Middle frontal gyrus (tissue), 1 donor: ENCODE measurements around the gene NXPH4.

Experiments
- DNase-seq: peaks from one replicate; pipeline ENCODE4 v3.0.0-alpha.2; 2015; ENCODE audit warnings: low spot score; ENCODE audit errors: extremely low spot score

The NXPH4 gene

DNA sequence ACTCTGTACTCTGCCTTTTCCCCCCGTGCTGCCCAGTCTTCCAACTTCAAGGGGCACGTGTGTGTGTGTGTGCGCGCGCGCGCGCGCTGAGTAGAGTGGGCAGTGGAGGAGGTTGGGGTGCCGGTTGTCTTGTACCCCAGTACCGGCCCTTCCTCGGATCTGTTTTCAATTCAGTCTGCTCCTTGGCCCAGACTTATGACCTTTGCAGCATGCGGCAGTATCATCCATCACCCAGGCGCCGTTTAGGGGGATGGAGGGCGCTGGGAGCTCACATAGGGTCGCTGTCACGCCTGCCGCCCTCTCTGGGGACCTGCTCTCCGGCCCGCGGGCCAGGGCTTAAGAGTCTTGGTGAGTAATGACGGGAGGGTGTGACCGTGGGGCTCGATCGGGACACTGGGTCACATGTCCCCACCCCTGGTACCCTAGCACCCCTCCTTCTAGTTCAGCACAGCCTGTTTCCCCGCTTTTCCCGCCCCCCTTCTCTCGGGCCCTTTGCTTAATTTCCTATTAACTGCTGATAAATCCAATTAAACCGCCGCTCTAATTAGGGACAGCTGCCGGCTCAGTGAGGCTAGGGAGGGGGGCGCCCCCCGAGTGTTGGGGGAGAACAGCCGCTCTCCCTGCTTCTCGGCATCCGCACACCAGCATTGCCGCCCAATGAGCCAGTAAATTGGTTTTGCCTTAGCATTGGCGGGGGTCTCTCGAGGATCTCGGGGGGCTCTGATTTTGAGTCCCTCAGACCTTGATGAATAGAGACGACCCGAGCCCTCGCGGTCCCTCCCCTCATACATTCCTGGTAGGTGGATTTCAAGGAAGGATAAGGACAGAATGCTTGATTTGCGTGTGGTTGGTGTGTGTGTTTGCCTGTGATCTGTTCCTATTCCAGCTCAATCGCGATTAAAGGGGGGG is 25.1 kb downstream of the NXPH4 start:
- no peak for DNase-seq

DNA sequence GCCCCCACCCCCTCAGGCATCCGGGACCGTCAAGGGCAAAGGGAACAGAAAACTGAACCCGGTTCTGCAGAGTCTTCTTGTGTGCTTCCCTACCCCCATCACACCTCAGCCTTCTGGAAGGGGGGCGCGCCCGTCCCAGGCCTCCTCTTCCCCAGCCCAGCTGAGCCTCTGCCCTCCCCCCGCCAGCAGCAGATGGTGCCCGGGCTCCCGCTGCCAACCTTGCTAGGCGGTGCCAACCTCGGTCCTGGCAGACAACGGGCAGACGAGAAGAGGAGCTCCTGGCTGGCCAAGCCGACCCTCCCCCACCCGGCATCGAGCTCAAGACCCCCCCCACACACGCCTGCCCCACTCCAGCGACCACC is 25.7 kb downstream of the NXPH4 start:
- DNase-seq: no peak

DNA sequence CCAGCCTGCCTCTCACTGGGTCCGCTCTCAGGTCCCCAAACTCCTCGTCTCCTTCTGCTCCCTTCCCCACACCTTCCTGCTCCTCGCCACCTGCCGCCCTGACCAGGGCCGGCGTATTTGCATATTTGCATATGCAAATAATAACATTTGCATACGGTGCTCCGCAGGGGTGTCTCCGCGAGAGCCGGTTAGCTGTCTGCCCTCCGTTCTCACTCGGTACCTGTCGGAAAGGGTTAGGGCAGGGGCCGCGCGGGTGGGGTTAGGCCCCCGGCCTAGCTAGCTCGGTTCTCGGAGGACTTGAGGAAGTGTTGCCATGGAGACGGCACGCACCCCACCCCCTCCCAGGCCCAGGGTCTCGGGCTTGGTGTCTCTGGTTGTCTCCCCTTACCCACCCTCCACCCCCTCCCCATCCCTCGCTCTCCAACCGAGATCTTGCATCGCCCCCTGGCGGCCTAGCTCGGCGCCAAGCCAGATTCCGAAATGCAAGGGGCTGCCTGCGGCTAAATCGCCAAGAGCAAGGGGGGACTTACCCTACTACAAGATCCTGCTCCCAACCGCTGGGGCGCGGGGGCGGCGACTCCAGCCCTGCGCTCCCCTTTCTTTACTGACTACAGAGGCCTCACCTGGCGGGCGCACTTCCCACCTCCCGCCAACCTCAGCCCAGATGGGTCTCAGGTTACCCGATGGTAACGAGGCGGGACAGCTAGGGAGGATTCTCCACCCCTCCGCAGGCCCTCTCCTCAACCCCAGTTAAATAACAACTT is 26.3 kb downstream of the NXPH4 start:
- no peak for DNase-seq

DNA sequence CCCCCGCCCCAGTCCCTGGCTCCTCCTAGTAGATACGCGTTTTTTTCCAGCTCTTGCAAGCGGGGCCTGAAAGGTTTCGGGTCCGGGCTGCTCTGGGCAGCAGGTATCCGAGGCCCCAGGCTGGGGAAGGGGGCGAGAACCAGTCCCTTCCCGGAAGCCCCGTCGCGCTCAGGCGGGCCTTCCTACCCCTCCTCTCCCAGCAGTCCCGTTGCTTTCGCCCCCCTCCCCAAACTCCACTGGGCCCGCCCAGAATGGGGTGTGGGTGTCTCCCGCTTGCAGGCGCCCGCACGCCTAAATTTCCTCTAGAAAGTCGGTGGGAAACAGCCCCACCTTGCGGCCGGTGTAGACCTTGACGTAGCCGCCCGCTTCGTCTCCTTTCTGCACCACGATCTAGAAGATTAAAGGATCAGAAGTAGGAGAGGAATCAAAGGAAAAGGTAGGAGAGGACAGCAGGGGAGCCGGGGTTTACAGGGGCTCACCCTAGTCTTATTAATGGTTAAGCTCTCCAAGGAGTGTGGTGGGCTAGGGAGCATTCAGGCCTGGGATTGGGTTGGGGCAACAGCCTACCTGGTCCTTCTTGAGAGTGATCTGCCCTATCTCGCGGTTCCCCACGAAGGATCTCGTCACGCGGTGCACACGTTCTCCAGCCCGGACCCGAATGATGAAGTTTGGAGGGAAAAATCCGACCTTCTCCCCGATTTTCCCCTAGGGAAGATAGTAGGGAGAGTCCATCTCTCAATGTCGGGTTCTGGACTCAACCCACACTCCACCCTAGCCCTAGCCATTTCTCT is 27.1 kb downstream of the NXPH4 start:
- no peak for DNase-seq

DNA sequence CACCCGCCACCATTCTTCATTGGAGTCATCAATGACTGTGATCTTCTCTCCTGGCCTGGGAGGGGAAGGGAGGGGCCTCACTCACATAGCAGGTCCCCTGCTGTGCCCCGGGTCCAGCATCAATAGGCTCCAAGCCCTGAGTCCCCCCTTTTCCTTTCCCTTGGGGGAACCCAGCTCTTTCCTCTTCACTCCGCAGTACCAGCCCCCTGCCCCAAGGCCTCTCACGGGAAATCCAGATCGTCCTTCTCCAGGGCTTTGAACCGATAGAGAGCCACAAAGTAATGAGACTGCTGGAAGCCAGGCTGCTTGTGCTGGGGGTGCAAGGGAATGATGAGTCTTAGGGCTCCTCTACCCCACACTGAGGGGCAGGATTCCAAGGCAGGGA is 27.7 kb downstream of the NXPH4 start:
- no peak for DNase-seq

DNA sequence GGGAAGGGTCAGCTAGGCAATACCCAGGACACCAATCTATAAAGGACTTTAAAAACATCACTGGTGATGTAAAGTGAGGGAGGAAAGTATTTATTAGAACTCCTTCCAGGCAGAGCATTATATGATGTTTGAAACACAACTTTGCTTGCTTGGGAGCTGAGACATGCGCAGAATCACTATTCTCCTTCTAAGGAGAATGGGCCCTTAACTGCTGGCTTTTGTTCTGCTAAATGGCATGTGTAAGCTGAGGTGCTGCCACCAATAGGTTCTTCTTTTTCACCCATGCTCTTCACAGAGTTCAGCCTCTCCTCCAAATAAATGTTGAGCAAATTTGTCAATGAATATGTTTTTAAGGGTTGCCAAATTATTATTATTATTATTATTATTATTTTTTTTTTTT is 30.4 kb downstream of the NXPH4 start:
- DNase-seq: no peak

DNA sequence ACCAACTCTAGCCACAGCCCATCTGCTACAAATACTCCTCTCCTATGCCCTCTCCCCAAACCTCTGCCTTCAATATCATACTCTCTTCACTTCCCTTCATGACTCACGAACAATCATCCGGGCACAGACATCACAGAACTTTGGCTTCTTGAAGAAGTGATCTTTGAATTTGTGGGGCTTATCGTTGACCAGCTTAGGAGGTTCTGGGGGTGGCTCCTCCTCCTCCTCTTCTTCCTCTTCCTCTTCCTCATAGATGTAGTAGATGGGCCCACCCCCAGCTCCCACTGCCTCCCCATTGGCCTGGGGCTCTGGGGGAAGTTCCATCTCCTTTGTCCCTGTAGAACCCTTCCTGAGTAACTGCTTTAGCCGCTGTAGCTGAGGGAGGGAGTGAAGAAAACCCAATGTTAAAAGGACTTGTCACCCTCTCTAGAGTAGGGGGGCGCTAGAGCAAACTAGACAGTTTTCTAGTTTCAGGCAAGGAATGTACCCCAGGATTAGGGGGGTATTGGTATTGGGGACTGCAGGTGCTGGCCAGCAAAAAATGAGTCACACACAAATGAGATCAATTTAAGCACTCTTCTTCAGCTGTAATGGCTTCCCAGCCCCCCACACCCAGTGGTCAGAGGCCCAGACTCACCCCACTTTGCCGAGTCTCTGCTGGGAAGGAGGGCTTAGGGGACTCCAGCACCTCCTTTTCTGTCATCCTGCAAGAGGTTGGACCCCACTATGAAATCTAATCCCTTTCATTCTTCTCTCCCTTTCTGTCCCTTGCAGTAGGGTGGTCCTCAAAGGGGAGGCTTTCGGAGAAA is 32.5 kb downstream of the NXPH4 start:
- DNase-seq: no peak

DNA sequence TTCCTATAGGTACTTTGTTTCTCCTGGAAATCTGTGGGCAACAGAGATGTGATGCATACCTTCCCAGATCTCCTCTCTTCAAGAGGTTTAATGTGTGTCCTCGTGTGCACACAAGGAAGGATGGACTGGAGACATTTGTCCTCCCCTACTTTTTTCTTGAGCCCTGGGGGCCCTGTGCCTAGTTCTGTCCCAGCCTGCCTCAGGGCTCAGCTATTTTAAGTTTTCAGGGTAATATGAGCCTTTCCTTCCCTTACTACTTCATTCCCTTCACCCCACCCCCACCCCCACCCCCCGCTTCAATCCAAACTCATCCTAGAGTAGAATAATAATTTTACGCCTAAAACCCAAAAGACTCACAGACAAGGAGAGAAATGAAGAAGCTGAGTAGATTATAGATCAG is 33.9 kb downstream of the NXPH4 start:
- DNase-seq: no peak

DNA sequence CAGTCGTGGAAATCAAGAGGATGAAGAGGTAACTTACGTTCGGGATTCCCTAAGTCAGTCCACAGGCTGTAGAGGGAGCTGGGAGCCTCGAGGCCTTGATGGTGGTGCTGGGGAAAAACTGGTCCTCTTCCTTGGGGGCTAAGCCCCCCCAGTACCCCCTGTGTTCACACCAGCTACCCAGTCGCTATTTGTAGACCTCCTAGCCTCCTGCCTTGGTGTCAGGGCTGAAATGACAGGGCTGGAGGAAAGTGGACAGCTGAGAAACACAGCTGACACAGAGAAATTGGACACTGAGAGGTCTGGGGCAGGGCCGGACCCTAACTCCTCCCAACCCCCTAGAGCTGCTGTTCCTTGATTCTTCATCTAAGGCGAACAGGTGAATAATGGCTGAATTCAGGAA is 34.4 kb downstream of the NXPH4 start, which contains the start of gene STAC3:
STAC3 (minus strand) TSS at position 232 of the 400 bp plus-strand sequence. CDS start 1,551 bp downstream, outside the sequence.
- DNase-seq: no peak

DNA sequence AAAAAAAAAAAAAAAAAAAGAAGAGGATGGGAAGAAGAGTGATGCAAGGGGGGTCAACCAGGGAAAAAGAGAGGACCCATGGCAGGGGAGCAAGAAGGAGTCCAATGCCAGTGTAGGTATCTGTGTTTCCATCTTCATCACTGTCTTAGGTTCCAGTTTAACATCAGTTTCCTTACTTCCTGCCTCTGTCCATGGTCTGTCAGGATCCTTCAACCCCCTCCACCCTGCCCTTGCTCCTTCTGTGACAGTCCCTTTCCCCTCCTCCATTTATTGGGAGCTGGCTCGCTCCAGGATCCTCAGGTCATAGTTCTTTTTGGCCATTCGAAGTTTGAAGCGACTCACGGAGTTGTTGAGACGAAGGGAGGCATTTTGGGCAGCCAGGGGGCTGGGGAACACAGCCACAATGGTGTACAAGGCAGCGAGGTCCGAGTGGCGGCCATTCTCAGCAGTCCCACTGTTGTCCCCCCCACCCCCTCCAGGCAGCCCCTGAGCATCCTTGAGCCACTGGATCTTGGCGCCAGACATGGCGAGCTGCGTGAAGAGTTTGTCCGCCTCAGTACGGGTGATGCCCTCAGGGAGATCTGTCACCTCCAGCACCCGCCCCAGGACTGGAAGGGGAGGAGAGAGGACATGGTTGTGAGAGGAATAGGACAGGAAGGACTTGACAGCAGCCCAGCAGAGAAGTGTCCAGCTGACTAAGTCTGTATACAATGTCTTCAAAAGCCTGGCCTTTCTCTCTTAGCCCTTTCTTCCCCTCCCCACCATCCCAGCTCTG is 38.1 kb downstream of the NXPH4 start:
- no peak for DNase-seq

DNA sequence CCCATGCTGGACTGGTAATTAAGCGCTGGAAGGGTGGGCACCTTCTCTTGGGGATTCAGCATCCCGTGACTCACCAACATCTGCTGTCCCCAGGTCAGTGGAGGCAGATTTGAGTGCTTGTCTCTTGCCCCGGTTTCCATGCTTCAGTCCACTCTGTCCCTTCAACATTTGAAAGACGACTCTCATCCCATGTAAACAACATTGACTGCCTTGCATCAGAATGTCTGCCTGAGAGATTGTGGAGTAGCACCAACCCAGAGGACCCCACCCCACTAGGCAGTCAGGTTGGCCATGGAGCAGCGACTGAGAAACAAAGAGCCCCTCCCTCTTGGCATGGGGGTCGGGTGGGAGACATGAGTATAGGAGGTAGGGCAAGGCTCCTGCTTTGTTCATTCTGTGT is 39.3 kb downstream of the NXPH4 start:
- no peak for DNase-seq

DNA sequence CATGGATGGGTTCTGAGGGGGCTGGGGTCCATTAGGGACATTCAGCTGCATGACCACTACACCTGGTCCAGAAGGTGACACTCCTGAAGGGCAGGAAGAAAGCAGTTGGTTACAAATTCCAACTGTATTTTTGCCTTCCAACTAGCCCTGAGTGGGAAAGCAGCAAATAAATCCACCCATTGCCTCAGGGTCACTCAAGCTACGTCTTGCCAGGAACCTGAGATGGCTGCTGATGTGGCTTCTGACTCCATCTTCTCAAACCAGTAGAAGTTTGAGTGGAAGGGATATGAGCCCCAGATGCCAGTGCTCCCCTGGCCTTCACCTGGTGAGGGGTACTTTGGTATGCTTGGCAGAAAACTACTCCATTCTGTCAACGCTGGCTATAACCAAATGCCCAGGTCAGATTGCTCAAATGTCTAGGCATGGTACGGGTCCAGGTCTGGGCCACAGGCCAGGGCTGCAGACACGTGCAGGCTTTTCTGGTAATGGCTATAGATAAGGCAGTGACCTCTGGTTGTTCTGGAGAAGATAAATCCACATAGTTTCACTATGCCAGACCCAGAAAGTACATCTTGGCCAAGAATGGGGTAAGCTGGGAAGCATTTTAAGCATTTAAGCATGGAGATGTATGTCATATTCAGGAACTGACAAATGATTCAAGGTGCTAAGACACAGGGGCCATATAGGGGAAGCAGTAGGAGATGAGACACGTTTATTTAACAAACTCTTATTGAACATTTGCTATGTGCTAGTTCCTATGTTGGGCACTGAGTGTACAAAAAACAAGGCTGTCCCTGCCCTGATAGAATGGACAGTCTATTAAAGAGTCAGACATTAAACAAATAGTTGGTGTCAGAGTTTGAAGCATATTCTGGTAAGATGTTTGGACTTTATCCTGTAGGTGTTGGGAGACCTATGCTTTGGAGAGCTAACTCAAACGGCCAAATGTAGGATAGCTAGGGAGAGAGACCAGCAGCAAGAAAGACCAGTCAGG is 42.7 kb downstream of the NXPH4 start:
- no peak for DNase-seq

DNA sequence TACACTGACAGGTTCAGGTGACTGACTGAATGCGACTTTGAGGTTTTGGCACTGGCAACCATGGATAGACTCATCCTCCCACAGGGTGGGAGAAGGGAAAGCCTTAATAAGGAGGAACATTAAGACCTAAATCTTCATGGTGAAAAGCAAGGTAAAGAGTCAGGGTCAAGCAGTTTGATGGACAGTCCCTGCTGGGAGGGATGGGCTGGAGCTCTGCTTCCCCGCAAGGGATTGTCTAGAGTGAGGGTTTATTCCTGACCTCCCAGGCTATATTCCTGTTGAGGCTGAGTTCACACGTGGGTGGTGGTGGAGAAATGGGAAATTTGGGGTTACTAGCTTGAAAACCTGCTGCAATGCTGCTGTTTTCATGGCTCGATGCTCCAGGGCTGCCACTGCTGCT is 43.8 kb downstream of the NXPH4 start:
- no peak for DNase-seq

DNA sequence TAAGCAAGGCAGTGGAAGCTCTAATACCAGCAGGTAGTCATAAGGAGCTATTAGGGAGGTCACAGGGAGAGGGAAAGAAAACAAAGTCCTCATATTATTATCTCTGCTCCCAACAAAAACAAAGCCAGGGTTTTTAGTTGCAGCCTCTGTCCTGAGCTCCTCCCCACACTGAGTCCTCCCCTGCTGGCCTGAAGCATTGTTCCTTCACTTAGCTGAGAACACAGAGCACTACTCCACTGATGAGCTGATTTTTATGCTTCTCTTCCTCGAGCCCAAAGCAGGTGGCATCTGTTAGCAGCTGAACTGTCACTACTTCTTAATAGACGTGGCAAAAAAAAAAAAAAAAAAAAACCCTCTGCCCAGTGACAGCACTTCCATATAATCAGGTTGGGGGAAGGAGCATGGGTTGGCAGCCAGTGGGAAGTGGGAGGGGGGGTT is 44.9 kb downstream of the NXPH4 start:
- DNase-seq: no peak

DNA sequence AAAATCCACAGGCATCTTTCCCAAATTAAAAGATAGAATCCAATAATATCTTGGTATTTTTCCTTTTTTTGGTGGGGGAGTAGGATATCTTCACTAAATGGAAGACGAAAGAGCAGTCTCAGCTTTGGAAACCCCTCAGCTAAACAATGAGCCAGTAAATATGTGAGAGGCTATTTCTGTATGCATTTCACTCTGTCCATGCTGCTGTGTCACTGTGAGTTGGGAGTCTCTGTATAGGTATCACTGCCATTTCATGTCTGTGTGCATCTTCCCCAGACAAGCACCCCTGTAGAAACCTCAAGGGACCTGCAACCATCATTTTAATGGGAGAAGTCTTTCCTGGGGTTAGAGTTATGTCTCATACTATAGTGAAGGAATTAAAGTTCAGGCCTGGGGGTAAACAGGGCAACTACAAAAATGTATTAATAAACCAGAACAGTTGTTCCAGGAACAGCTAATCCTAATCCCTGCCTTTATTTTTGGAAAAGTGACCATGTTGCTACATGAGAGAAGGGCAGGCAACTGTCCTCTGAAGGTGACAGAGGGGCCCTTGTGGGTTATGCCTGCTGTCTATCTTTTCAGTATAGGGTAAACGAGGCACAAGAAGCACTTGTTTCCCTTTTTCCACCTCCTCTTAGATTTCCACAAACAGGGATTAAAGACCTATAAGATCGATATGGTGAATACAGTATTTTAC is 45.7 kb downstream of the NXPH4 start:
- no peak for DNase-seq

DNA sequence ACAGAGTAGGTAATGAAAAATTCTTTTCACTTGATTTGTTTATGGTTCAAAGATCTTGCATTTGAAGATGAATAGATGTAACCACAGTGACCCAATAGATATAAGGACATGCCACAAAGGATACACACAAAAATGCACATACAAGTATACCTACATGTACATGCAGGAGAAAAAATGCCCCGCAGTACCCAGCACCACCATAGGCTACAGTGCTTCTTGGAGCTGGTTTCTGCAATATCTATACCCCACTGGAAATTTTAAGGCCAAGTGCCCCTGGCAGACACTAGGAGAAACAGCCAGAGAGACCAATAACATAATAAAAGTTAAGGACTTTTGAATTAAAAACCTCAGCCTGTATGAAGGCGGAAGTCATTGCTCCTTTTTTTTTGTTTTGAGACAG is 46.5 kb downstream of the NXPH4 start:
- DNase-seq: no peak

DNA sequence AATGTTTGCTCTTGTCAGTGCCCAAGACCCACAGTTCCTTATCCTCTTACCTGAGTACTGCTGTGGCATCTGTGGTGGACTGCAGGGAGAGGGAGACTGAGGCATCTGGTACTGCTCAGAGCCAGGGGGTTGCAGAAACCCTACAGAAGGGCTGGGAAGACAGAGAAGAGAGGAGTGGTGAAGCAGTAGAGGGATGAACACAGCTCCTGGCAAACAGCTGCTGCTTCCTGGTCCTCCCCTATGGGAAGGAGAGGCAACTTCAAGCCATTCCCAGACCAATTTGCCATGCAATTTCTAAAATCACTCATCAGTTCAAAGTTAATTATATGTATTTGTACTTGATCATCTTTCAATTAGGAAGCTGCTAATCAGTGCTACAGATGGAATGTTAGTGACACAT is 50.1 kb downstream of the NXPH4 start:
- DNase-seq: no peak

DNA sequence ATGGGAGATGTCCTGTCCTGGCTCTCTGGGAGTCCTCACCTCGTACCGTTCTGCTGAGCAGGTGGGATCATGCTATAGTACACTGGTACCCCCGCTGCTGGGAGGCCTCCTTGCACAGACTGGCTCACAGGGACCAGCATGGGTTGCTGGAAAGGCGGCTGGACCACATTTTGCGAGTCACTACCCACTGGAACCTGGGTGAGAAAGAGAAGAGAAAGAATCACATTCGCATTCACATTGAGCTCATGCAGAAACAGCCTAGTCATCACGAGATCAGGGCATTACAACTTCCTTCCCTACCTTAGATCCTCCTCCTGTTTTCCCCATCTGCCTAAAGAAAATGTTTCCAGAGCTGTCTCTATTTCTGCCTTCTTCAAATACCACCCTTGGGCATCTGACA is 51.7 kb downstream of the NXPH4 start:
- no peak for DNase-seq
